Mucosa of descending colon (tissue), 3 donors: Measurements from ENCODE around the gene SMC3. TPM values are rescaled to one million over a fixed set of nuclear protein-coding genes. Genes with fewer than 3 reads are reported as not detected.

Experiments
- ATAC-seq: fragments of 200-7000 bp; cut with Tn5 transposase; one replicate; pipeline ENCODE4 v1.9.1; 2020; ENCODE audit warnings: mild to moderate bottlenecking, moderate library complexity
- DNase-seq, 3 donors: peaks; one replicate each; pipeline ENCODE4 v3.0.0-alpha.2; 2020
- H3K36me3 ChIP-seq: fragments of 200-600 bp; one replicate; pipeline ENCODE4 v1.8.0; 2021; ENCODE audit warnings: low read depth, mild to moderate bottlenecking
- H3K4me1 ChIP-seq: fragments of 200-600 bp; one replicate; pipeline ENCODE4 v1.8.0; 2021; ENCODE audit warnings: low read depth, mild to moderate bottlenecking
- H3K4me3 ChIP-seq: fragments of 200-600 bp; one replicate; pipeline ENCODE4 v1.8.0; 2021; ENCODE audit warnings: mild to moderate bottlenecking
- H3K9me3 ChIP-seq: fragments of 200-600 bp; one replicate; pipeline ENCODE4 v1.8.0; 2021; ENCODE audit warnings: mild to moderate bottlenecking
- CTCF ChIP-seq: fragments of 200-600 bp; IDR thresholded peaks from one replicate; pipeline ENCODE4 v1.8.0; 2022; ENCODE audit warnings: antibody characterized with exemption, mild to moderate bottlenecking
- intact Hi-C, 2 donors: fragments of 100-400 bp; cut with DNase I in 1 of 2; cut with micrococcal nuclease in 1 of 2; formaldehyde crosslinking; loops; one replicate each; pipeline versions ENCODE4 v1.11.0 to v1.11.1; 2022; cut with DNase I, micrococcal nuclease
- total RNA-seq, 3 donors: library from RNA; stranded (reverse); fragmentation: NEBNext Ultra II Directional in 2 of 3; extraction: Animal tissue kit (Norgen Biotek cat#: 25700) in 2 of 3; gene quantifications; one replicate each; pipeline versions ENCODE4 v1.2.1 to v1.2.4, GENCODE V29; 2021 to 2023
- donor health status: DM: no; HTN: no; CAD: no; lungs with moderate emphysema.
- donor health status: DM: no; HTN: no; CAD: no.
- donor health status: DM: no; HTN: yes; CAD: no.

SMC3 gene
- total RNA-seq, 3 donors from 2014 or later: 24.1 to 36.3 (median 27.3) TPM

GRCh38 chr10:110539091-110539490, 28.4 kb upstream of the SMC3 start:
- H3K36me3 ChIP-seq: no peaks in the 10 kb centered on the region
- ATAC-seq: no peak
- DNase-seq: no peak
- intact Hi-C loops: no loop called here
- H3K4me3 ChIP-seq: no peak overlapping the region
- H3K9me3 ChIP-seq: no peaks in the 10 kb centered on the region
- H3K4me1 ChIP-seq: no peaks in the 10 kb centered on the region
- no peak for TF ChIP-seq CTCF

GRCh38 chr10:110540031-110540430, 27.5 kb upstream of the SMC3 start:
- ATAC-seq (no peak), DNase-seq (no peak)
- H3K4me1 ChIP-seq: no peaks in the 10 kb centered on the region
- intact Hi-C loops: loop anchor here in 1 of 2 donors (10.0 kb wide), 1 partner anchor 205 kb away; no protein-coding TSS in a partner anchor
- no peak overlapping the region for H3K4me3 ChIP-seq
- H3K36me3 ChIP-seq: no peaks in the 10 kb centered on the region
- no peaks in the 10 kb centered on the region for H3K9me3 ChIP-seq
- no peak for TF ChIP-seq CTCF

- no peaks in the 10 kb centered on the region for H3K36me3 ChIP-seq
- no peak for TF ChIP-seq CTCF
- no peak overlapping the region for H3K4me3 ChIP-seq
- DNase-seq (no peak), ATAC-seq (no peak)
- intact Hi-C loops: loop anchor here (5.0 to 10.0 kb wide), 4 partner anchors 193 to 238 kb away; no protein-coding TSS in a partner anchor
- H3K9me3 ChIP-seq: no peaks in the 10 kb centered on the region
- H3K4me1 ChIP-seq: no peaks in the 10 kb centered on the region
Observed at GRCh38 chr10:110544958-110545537, 22.4 kb upstream of the SMC3 start.

- no peak for DNase-seq
- Histone ChIP-seq H3K36me3 (no peaks in the 10 kb centered on the region), H3K4me3 (no peak overlapping the region), H3K4me1 (no peaks in the 10 kb centered on the region), H3K9me3 (no peaks in the 10 kb centered on the region)
- intact Hi-C loops: loop anchor here (5.0 to 10.0 kb wide), 4 partner anchors 194 to 239 kb away; no protein-coding TSS in a partner anchor
- ATAC-seq: no peak
- TF ChIP-seq CTCF: no peak
Observed at GRCh38 chr10:110546077-110546476, 21.4 kb upstream of the SMC3 start.

GRCh38 chr10:110546499-110547110, 20.9 kb upstream of the SMC3 start:
- Histone ChIP-seq H3K4me3 (no peak overlapping the region), H3K9me3 (no peaks in the 10 kb centered on the region), H3K4me1 (no peaks in the 10 kb centered on the region), H3K36me3 (no peaks in the 10 kb centered on the region)
- no peak for TF ChIP-seq CTCF
- intact Hi-C loops: loop anchor here (5.0 to 10.0 kb wide), 4 partner anchors 194 to 239 kb away; no protein-coding TSS in a partner anchor
- no peak for DNase-seq
- ATAC-seq: no peak
